GM12865 (cell line): ENCODE results near the gene MVP.
A peak's percentile ranks its signal among the peaks of the same experiment; 100 is the strongest.

Experiments used
- DNase-seq: peaks from one replicate; pipeline ENCODE4 v3.0.0; 2010; ENCODE audit warnings: low read depth
- H3K4me3 ChIP-seq: 2 replicates; pipeline ENCODE4 v1.5.1; 2011; ENCODE audit warnings: mild to moderate bottlenecking, low read depth, low read length, control low read depth
- TF ChIP-seq, protein P1 (sequence below): IDR thresholded peaks from 2 replicates; pipeline ENCODE4 v1.5.1; 2011; ENCODE audit warnings: low read length, control low read depth, low read depth, inconsistent platforms; ENCODE audit not compliant: insufficient read depth; ENCODE audit errors: missing control alignments

Gene MVP

GRCh38 chr16:29854520-29855100 is 34.3 kb downstream of the MVP start:
- no peak for DNase-seq
- TF ChIP-seq, protein P1, sequence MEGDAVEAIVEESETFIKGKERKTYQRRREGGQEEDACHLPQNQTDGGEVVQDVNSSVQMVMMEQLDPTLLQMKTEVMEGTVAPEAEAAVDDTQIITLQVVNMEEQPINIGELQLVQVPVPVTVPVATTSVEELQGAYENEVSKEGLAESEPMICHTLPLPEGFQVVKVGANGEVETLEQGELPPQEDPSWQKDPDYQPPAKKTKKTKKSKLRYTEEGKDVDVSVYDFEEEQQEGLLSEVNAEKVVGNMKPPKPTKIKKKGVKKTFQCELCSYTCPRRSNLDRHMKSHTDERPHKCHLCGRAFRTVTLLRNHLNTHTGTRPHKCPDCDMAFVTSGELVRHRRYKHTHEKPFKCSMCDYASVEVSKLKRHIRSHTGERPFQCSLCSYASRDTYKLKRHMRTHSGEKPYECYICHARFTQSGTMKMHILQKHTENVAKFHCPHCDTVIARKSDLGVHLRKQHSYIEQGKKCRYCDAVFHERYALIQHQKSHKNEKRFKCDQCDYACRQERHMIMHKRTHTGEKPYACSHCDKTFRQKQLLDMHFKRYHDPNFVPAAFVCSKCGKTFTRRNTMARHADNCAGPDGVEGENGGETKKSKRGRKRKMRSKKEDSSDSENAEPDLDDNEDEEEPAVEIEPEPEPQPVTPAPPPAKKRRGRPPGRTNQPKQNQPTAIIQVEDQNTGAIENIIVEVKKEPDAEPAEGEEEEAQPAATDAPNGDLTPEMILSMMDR = no peak
- no peak overlapping the region for H3K4me3 ChIP-seq

- DNase-seq = no peak
- H3K4me3 ChIP-seq = no peak overlapping the region
- TF ChIP-seq, protein P1 = no peak
Measured at GRCh38 chr16:29857133-29857760, 37.0 kb downstream of the MVP start.

DNA sequence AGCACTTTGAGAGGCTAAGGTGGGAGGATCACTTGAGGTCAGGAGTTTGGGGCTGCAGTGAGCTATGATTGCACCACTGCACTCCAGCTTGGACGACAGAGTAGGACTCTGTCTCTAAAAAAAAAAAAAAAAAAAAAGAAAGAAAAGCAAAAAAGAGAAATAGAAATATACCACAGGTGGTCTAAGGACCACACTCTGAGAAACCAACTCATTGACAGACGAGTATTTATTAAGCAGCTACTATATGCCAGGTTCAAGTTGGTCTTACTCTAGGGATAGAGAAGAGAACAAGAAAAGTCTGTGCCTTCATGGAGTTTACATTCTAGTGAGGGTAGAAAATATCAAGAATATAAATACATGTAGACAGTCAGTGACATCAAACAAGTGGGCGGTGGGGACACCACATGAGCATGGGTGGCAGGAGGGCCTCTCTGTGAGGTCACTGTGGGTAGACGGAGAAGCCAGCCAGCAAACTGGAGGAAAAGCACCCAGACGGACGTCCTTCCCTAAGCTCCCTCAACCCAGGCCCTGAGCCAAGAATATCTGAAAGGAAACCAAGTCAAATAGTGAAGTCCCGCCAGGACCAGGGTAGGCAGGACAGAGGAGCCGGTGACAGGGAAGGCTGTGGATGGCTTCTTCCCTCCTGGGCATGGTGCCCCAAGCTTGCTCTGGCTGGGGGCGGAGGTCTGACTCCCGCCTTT is 38.0 kb downstream of the MVP start:
- TF ChIP-seq, protein P1 = no peak
- no peak overlapping the region for H3K4me3 ChIP-seq
- DNase-seq = no peak

DNA sequence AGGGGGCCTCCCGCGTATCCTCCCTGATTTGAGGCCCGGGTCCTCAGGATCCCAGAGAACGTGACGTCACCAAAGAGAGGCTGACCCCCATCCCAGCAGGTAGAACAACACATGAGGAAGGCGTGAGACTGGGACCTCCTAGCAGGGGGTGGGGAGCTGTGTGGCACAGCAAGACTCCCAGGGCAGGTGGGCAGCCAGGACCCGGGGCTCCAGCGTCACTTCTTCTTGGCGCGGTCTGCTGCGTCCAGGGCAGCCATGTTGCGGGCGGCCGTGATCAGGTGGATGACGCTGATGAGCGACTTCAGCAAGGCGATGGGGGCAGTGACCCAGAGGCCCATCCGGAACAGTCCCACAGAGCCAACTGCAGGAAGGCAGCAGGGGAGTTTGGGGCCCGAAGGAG is 38.7 kb downstream of the MVP start:
- TF ChIP-seq, protein P1 = no peak
- DNase-seq = no peak
- no peak overlapping the region for H3K4me3 ChIP-seq

DNA sequence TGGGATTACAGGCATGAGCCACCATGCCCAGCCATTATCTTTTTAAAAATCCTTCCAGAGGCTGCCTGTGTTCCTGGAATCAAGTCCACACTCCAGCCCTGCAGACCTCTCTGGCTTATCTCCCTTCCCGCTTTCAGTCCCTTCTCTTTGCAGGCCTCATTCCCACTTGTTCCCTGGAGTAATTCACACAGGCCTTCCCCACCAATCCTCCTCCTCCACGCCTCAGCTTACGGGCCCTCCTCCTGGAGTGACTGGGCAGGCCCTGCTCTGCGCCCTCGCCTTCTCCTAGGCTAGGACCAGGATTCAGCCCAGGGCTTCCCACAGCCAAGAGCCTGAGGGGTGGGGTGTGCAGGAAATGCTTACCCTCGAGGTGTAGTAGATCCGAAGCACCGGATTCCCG is 40.0 kb downstream of the MVP start:
- DNase-seq = no peak
- TF ChIP-seq, protein P1 = no peak
- H3K4me3 ChIP-seq = no peak overlapping the region

DNA sequence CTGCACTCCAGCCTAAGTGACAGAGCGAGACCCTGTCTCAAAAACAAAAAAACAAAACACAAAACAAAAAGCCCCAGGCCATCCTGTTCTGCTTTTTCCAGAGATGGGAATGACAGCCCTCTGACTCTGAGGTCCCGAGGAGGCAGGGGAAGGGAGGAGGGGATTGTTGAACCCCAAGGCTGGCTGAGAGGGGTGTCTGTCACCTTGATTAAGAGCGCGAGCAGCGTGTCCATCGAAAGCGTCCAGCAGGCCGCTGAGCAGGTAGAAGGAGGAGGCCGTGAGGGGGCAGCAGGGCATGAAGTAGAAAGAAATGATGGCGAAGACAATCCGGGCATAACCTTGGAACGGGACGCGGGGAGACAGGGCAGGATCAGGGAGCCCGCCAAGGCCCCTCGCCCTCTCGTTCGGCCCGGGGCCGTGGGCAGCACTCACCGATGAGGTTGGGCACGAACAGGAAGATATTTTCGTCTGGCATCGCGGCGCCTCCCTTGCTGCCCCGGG is 42.2 kb downstream of the MVP start:
- peak overlapping the region; percentile 60 for H3K4me3 ChIP-seq
- TF ChIP-seq, protein P1 = no peak
- DNase-seq = peak; percentile 10
